Calu3 (cell line): ENCODE data around the gene SLC28A3. TPM values are rescaled to one million over a fixed set of nuclear protein-coding genes. Genes with fewer than 3 reads are reported as not detected.

Source experiments
- BruUV-seq: library from RNA; stranded (reverse); fragments of 400-500 nt; replicated peaks from 2 replicates; lab custom pipeline; 2021; lab: Mats Ljungman, UMichigan
- CTCF ChIA-PET: fragments of 300-600 bp; sonication (Branson Sonifier 250); formaldehyde crosslinking; loops from one replicate; lab custom pipeline; 2022; ENCODE audit warnings: antibody characterized with exemption; lab: Charles Lee
- DNase-seq: peaks from one replicate; pipeline ENCODE4 v3.0.0; 2022
- H3K27ac Mint-ChIP-seq: one replicate; pipeline ENCODE4 v1.8.0; 2022; ENCODE audit warnings: mixed read lengths; ENCODE audit not compliant: unreplicated experiment
- H3K27me3 Mint-ChIP-seq: one replicate; pipeline ENCODE4 v1.8.0; 2022; ENCODE audit warnings: mixed read lengths; ENCODE audit not compliant: unreplicated experiment
- H3K36me3 Mint-ChIP-seq: one replicate; pipeline ENCODE4 v1.8.0; 2022; ENCODE audit warnings: mild to moderate bottlenecking, moderate library complexity, mixed read lengths; ENCODE audit not compliant: insufficient read depth, unreplicated experiment
- H3K4me1 Mint-ChIP-seq: one replicate; pipeline ENCODE4 v1.8.0; 2022; ENCODE audit warnings: mild to moderate bottlenecking, low read depth, mixed read lengths; ENCODE audit not compliant: unreplicated experiment
- H3K4me3 Mint-ChIP-seq: one replicate; pipeline ENCODE4 v1.8.0; 2022; ENCODE audit warnings: mild to moderate bottlenecking, low read depth, moderate library complexity, mixed read lengths; ENCODE audit not compliant: unreplicated experiment
- H3K9me3 Mint-ChIP-seq: one replicate; pipeline ENCODE4 v1.8.0; 2022; ENCODE audit warnings: low read depth, mixed read lengths; ENCODE audit not compliant: unreplicated experiment
- CTCF ChIP-seq: fragments of 200-600 bp; IDR thresholded peaks from one replicate; pipeline ENCODE4 v1.8.0; 2022; ENCODE audit warnings: antibody characterized with exemption; ENCODE audit not compliant: unreplicated experiment
- intact Hi-C: fragments of 100-400 bp; cut with micrococcal nuclease; formaldehyde crosslinking; loops from one replicate; pipeline ENCODE4 v1.10.0; 2022; ENCODE audit not compliant: unreplicated experiment
- total RNA-seq: library from RNA; stranded (reverse); gene quantifications from 2 replicates; pipeline ENCODE4 v1.2.3, GENCODE V29; 2022

The SLC28A3 gene
- total RNA-seq, 1 experiment from 2014 or later = 10.7 TPM

GRCh38 chr9:84229191-84229590 is 111.4 kb downstream of the SLC28A3 start:
- Mint-ChIP-seq H3K36me3 (no peaks in the 10 kb centered on the region), H3K4me1 (no peaks in the 10 kb centered on the region), H3K4me3 (no peak overlapping the region), H3K9me3 (no peaks in the 10 kb centered on the region), H3K27ac (no peak overlapping the region), H3K27me3 (no peaks in the 10 kb centered on the region)
- CTCF ChIA-PET = no interaction called here
- intact Hi-C loops = no loop called here
- BruUV-seq = no TSS peak
- TF ChIP-seq CTCF = no peak
- no peak for DNase-seq

GRCh38 chr9:84228130-84228720 is 112.3 kb downstream of the SLC28A3 start:
- H3K27me3 Mint-ChIP-seq = no peaks in the 10 kb centered on the region
- CTCF ChIA-PET = interaction anchor here (0.5 kb wide), 1 partner anchor 208 kb away, joined by 3 read pairs; no protein-coding TSS in a partner anchor
- no peak overlapping the region for H3K4me3 Mint-ChIP-seq
- H3K4me1 Mint-ChIP-seq = no peaks in the 10 kb centered on the region
- no TSS peak for BruUV-seq
- H3K9me3 Mint-ChIP-seq = no peaks in the 10 kb centered on the region
- no peak overlapping the region for H3K27ac Mint-ChIP-seq
- no peak for DNase-seq
- no peak for TF ChIP-seq CTCF
- H3K36me3 Mint-ChIP-seq = no peaks in the 10 kb centered on the region
- intact Hi-C loops = no loop called here

- no peak for TF ChIP-seq CTCF
- Mint-ChIP-seq H3K4me3 (no peak overlapping the region), H3K27me3 (no peaks in the 10 kb centered on the region), H3K4me1 (no peaks in the 10 kb centered on the region), H3K36me3 (no peaks in the 10 kb centered on the region), H3K9me3 (no peaks in the 10 kb centered on the region), H3K27ac (no peak overlapping the region)
- intact Hi-C loops = no loop called here
- no TSS peak for BruUV-seq
- CTCF ChIA-PET = no interaction called here
- DNase-seq = no peak
Measured at GRCh38 chr9:84226126-84226525, 114.4 kb downstream of the SLC28A3 start.
